Sigmoid colon (tissue), 4 donors: ENCODE results near the gene CMC4.

Source experiments
- POLR2A ChIP-seq, 2 donors: fragments of 450-650 bp; IDR thresholded peaks; one replicate each; pipeline ENCODE4 v1.6.1; 2016; ENCODE audit warnings: antibody characterized with exemption in 2 of 2, mild to moderate bottlenecking in 2 of 2, moderate library complexity in 2 of 2
- POLR2AphosphoS5 ChIP-seq, 4 donors: sonication (generic); formaldehyde crosslinking; IDR thresholded peaks; one replicate each; pipeline ENCODE4 v1.6.1; 2017; ENCODE audit warnings: antibody characterized with exemption in 4 of 4
- TF ChIP-seq, protein P1 (sequence below), 4 experiments: fragments of 450-650 bp in 3 of 4; fragments of 200-600 bp in 1 of 4; IDR thresholded peaks; one replicate each; pipeline ENCODE4 v1.5.1; 2016 to 2019; ENCODE audit warnings: antibody characterized with exemption in 4 of 4, mild to moderate bottlenecking in 3 of 4, moderate library complexity in 2 of 4

DNA sequence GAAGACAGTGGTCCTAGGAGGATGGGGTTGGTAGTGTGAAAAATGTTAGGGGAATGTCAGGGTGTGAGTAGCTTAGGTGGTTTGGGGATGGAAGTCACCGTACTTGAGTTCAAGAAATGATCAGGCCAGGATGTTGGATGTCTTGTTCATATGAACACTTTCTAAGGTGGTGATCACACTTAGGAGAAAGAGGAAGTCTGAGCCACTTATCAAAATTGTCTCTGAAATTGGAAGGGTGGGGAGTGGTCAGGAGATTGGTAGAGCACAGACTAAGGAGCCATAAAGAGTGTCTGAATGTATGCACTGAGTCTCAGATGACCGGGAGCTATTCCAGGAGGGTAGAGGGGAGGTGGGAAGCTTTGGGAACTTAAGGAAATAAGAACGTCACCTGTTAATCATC, 17.3 kb downstream of the CMC4 start:
- TF ChIP-seq, protein P1, sequence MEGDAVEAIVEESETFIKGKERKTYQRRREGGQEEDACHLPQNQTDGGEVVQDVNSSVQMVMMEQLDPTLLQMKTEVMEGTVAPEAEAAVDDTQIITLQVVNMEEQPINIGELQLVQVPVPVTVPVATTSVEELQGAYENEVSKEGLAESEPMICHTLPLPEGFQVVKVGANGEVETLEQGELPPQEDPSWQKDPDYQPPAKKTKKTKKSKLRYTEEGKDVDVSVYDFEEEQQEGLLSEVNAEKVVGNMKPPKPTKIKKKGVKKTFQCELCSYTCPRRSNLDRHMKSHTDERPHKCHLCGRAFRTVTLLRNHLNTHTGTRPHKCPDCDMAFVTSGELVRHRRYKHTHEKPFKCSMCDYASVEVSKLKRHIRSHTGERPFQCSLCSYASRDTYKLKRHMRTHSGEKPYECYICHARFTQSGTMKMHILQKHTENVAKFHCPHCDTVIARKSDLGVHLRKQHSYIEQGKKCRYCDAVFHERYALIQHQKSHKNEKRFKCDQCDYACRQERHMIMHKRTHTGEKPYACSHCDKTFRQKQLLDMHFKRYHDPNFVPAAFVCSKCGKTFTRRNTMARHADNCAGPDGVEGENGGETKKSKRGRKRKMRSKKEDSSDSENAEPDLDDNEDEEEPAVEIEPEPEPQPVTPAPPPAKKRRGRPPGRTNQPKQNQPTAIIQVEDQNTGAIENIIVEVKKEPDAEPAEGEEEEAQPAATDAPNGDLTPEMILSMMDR (IDR thresholded peaks at IDR 0.05): no peak
- no peak for TF ChIP-seq POLR2AphosphoS5 (IDR thresholded peaks at IDR 0.05)
- TF ChIP-seq POLR2A (IDR thresholded peaks at IDR 0.05): no peak
